Small intestine (tissue), 7 donors: ENCODE data around the gene KRT76. TPM values are rescaled to one million over a fixed set of nuclear protein-coding genes. Genes with fewer than 3 reads are reported as not detected.

Experiments used
- DNase-seq, 2 donors: peaks; one replicate each; pipeline versions ENCODE4 v3.0.0 to v3.0.0-alpha.2; 2013
- FAIRE-seq: peaks from 2 replicates; lab custom pipeline; 2012; peaks lifted over from hg19 to GRCh38; lab: Jason Lieb, UNC
- H3K27ac ChIP-seq, 3 donors: one replicate each; pipeline ENCODE4 v1.5.1; 2013; ENCODE audit warnings: low read length in 2 of 3, mild to moderate bottlenecking in 2 of 3, control low read depth in 1 of 3, inconsistent platforms in 1 of 3, low read depth in 1 of 3, moderate library complexity in 1 of 3
- H3K27me3 ChIP-seq, 3 donors: one replicate each; pipeline ENCODE4 v1.6.1; 2013; ENCODE audit warnings: low read length in 3 of 3, inconsistent platforms in 1 of 3; ENCODE audit not compliant: control insufficient read depth in 3 of 3, insufficient read depth in 3 of 3
- H3K36me3 ChIP-seq, 3 donors: one replicate each; pipeline ENCODE4 v1.6.1; 2013; ENCODE audit warnings: low read length in 3 of 3, inconsistent platforms in 1 of 3, low read depth in 1 of 3, mild to moderate bottlenecking in 1 of 3, moderate library complexity in 1 of 3; ENCODE audit not compliant: control insufficient read depth in 3 of 3, insufficient read depth in 2 of 3
- H3K4me1 ChIP-seq, 3 donors: one replicate each; pipeline ENCODE4 v1.6.1; 2013; ENCODE audit warnings: low read length in 2 of 3, inconsistent platforms in 1 of 3, low read depth in 1 of 3, mild to moderate bottlenecking in 1 of 3, moderate library complexity in 1 of 3; ENCODE audit not compliant: control insufficient read depth in 3 of 3, insufficient read depth in 2 of 3
- H3K4me3 ChIP-seq, 3 donors: one replicate each; pipeline ENCODE4 v1.5.1; 2013; ENCODE audit warnings: low read length in 3 of 3, control low read depth in 1 of 3, inconsistent platforms in 1 of 3, low read depth in 1 of 3, mild to moderate bottlenecking in 1 of 3, moderate library complexity in 1 of 3
- H3K9me3 ChIP-seq, 2 donors: one replicate each; pipeline ENCODE4 v1.6.1; 2013; ENCODE audit warnings: low read depth in 1 of 2, low read length in 1 of 2; ENCODE audit not compliant: control insufficient read depth in 2 of 2, insufficient read depth in 1 of 2
- WGBS, 3 donors: extraction: QIAGEN DNeasy Blood & Tissue Kit; methylation state at CpG; one replicate each; pipeline ENCODE4 v1.1.7; 2013; 5-methylcytosine and 5-hydroxymethylcytosine counted together
- polyA plus RNA-seq, 4 donors: library from polyadenylated mRNA; stranded (reverse) in 3 of 4; unstranded in 1 of 4; fragments of 200-250 nt in 3 of 4; fragments of 120-200 nt in 1 of 4; gene quantifications; one replicate each; pipeline versions ENCODE4 v1.2.1 to v1.2.3, GENCODE V29; 2013
- donor health status: healthy with polysubstance abuse.
- donor health status: control.
- donor health status: control.
- donor health status: Bipolar disorder and iron deficiency.
- donor health status: healthy.

Gene KRT76
- polyA plus RNA-seq, 4 donors, result not detected

DNA sequence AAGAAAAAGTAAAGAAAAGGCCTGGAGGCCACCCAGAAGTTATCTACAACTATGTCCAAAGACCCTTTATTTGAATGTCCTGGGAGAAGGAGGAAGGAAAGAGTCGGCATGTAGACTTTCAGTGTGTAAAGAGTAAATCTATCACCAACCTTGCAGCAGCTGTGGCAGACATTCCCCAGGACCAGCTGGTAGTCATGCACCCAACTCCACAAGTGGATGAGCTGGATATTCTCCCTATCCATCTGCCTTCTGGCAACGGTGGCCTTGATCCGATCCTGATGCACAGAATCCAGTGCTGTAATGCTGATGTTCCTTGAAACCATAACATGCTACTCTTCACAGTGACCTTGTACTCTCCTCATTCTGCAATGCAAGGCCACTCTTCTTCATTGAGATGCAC, 27.3 kb downstream of the KRT76 start:
- Histone ChIP-seq H3K4me3 (no peak overlapping the region), H3K4me1 (no peaks in the 10 kb centered on the region), H3K36me3 (no peaks in the 10 kb centered on the region), H3K9me3 (no peaks in the 10 kb centered on the region), H3K27ac (no peak overlapping the region), H3K27me3 (peaks cover 0 to 5% (median 0%) of the 10 kb centered on the region in 3 donors)
- WGBS, 3 donors, result 72 to 83% (median 72%) methylated on average over 3 of the region's 3 CpGs
- DNase-seq (no peak), FAIRE-seq (no peak)

DNA sequence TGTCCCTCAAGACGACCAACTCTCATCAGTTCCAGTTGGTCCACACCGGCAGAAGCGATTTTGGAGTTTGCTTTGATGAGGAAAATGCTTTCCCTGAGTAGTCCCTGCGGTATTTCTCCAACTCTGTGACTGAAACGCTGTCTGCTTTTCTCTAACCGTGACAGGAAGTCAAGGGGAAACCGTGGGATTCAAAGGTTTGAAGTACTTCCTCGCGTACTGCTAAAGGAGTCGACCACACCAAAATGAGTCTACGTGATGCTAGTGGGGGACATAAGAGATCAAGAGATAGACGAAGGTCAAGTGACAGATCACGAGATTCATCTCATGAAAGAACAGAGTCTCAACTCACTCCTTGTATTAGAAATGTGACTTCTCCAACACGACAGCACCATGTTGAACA, 28.6 kb downstream of the KRT76 start:
- FAIRE-seq (no peak), DNase-seq (no peak)
- 62 to 82% (median 63%) methylated on average over 14 of the region's 14 CpGs for WGBS, 3 donors
- H3K4me1 ChIP-seq, result no peaks in the 10 kb centered on the region
- H3K27me3 ChIP-seq, result peaks cover 0 to 5% (median 0%) of the 10 kb centered on the region in 3 donors
- no peak overlapping the region for H3K27ac ChIP-seq
- no peaks in the 10 kb centered on the region for H3K36me3 ChIP-seq
- no peaks in the 10 kb centered on the region for H3K9me3 ChIP-seq
- no peak overlapping the region for H3K4me3 ChIP-seq

GRCh38 chr12:52745554-52745953, 31.6 kb downstream of the KRT76 start:
- no peak for FAIRE-seq
- H3K27me3 ChIP-seq, result peaks cover 0 to 5% (median 0%) of the 10 kb centered on the region in 3 donors

GRCh38 chr12:52744493-52745156, 32.5 kb downstream of the KRT76 start:
- 62 to 76% (median 63%) methylated on average over 1 of the region's 1 CpG for WGBS, 3 donors
- H3K27ac ChIP-seq, result no peak overlapping the region
- no peaks in the 10 kb centered on the region for H3K4me1 ChIP-seq
- no peaks in the 10 kb centered on the region for H3K36me3 ChIP-seq
- DNase-seq, result no peak
- H3K27me3 ChIP-seq, result peaks cover 0 to 5% (median 0%) of the 10 kb centered on the region in 3 donors
- H3K4me3 ChIP-seq, result no peak overlapping the region
- FAIRE-seq, result no peak
- no peaks in the 10 kb centered on the region for H3K9me3 ChIP-seq

More at GRCh38 chr12:52745554-52745953, 31.6 kb downstream of the KRT76 start:
- Histone ChIP-seq H3K27ac (no peak overlapping the region), H3K4me1 (no peaks in the 10 kb centered on the region), H3K36me3 (no peaks in the 10 kb centered on the region), H3K9me3 (no peaks in the 10 kb centered on the region), H3K4me3 (no peak overlapping the region)
- no peak for DNase-seq
- 76 to 80% (median 79%) methylated on average over 5 of the region's 5 CpGs for WGBS, 3 donors

- no peaks in the 10 kb centered on the region for H3K4me1 ChIP-seq
- FAIRE-seq, result no peak
- H3K27me3 ChIP-seq, result peaks cover 0 to 3% (median 0%) of the 10 kb centered on the region in 3 donors
- H3K36me3 ChIP-seq, result no peaks in the 10 kb centered on the region
- 74 to 78% (median 77%) methylated on average over 3 of the region's 3 CpGs for WGBS, 3 donors
- no peak overlapping the region for H3K4me3 ChIP-seq
- H3K27ac ChIP-seq, result no peak overlapping the region
- no peaks in the 10 kb centered on the region for H3K9me3 ChIP-seq
- no peak for DNase-seq
Observed at GRCh38 chr12:52742822-52743457, 34.2 kb downstream of the KRT76 start.

DNA sequence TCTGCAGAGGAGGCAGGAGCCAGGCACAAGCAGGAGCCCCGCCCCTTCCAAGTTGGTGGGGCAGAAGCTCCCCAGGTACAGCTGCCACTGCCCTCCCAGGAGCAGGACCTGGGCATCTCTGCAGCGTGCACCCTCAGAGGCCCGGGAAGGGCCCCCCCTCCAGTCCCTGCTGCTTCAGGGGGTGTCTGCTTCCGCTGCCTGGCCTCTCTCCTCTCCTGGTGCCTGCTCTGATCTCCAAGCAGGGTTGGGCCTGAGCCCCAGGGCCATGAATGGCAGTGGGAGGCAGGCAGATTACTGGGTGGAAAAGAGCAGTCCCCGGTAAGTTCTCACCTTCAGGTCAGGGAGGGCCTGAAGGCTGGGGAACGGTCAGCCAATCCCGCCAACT, 35.0 kb downstream of the KRT76 start:
- H3K27ac ChIP-seq, result no peak overlapping the region
- H3K9me3 ChIP-seq, result no peaks in the 10 kb centered on the region
- no peak overlapping the region for H3K4me3 ChIP-seq
- no peaks in the 10 kb centered on the region for H3K36me3 ChIP-seq
- no peaks in the 10 kb centered on the region for H3K4me1 ChIP-seq
- H3K27me3 ChIP-seq, result no peaks in the 10 kb centered on the region
- no peak for DNase-seq
- no peak for FAIRE-seq
- WGBS, 3 donors, result 57 to 68% (median 66%) methylated on average over 6 to 7 of the region's 7 CpGs

GRCh38 chr12:52741375-52742195, 35.6 kb downstream of the KRT76 start:
- no peak for FAIRE-seq
- 14 to 18% (median 16%) methylated on average over 16 of the region's 16 CpGs for WGBS, 3 donors
- DNase-seq, result peak; percentile 64 to 83
- Histone ChIP-seq H3K4me1 (no peaks in the 10 kb centered on the region), H3K9me3 (no peaks in the 10 kb centered on the region), H3K27me3 (no peaks in the 10 kb centered on the region), H3K4me3 (no peak overlapping the region), H3K36me3 (no peaks in the 10 kb centered on the region), H3K27ac (no peak overlapping the region)

GRCh38 chr12:52740584-52740983, 36.6 kb downstream of the KRT76 start:
- no peak for FAIRE-seq
- H3K36me3 ChIP-seq, result no peaks in the 10 kb centered on the region
- no peak overlapping the region for H3K27ac ChIP-seq
- no peaks in the 10 kb centered on the region for H3K9me3 ChIP-seq
- DNase-seq, result peak in 1 of 2 donors; percentile 46
- H3K4me3 ChIP-seq, result no peak overlapping the region
- H3K27me3 ChIP-seq, result peaks cover 0 to 4% (median 0%) of the 10 kb centered on the region in 3 donors
- H3K4me1 ChIP-seq, result no peaks in the 10 kb centered on the region
